Stimulated activated CD4-positive, alpha-beta T cell treated with anti-CD3 and anti-CD28 coated beads, Interleukin-1b, Interleukin-23, amount 100 ng/mL, for 4 hours (primary cell): Measurements from ENCODE around the gene FIZ1.
"Not testable (repeated sequence)": the region's sequence is repeated elsewhere in the genome, so short reads cannot be mapped to it uniquely, and the experiment has no call there.

ENCODE experiments used
- DNase-seq, 2 donors: peaks; one replicate each; pipeline ENCODE4 v3.0.0-alpha.2; 2020; ENCODE audit warnings: low read depth in 2 of 2

Gene FIZ1

DNA sequence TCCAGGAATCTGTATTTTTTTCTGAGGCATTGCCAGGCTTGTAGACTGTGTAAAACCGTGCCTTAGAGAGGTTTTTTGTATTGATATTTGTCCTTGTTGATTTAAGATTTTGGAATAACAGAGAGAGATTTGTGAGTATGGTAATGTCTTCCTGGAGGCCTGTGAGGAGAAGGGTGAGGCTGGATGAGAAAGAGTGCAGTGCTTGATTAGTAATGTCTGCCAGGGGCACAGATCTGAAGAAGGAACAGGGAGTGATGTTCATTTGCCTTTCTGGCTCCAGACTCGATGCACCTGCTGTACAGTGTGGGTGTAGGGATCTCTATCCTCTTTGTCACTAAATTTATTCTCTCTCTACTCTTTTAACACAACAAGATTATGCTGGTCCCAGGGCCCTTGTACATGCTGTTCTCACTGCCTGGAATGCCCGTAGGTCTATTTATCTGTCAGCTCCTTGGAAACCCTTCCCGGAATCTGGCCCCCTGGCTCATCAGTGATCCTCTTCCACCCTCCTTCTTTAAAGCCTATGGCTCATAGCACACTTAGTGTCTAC is 4.2 kb downstream of the FIZ1 start:
- DNase-seq: no peak

DNA sequence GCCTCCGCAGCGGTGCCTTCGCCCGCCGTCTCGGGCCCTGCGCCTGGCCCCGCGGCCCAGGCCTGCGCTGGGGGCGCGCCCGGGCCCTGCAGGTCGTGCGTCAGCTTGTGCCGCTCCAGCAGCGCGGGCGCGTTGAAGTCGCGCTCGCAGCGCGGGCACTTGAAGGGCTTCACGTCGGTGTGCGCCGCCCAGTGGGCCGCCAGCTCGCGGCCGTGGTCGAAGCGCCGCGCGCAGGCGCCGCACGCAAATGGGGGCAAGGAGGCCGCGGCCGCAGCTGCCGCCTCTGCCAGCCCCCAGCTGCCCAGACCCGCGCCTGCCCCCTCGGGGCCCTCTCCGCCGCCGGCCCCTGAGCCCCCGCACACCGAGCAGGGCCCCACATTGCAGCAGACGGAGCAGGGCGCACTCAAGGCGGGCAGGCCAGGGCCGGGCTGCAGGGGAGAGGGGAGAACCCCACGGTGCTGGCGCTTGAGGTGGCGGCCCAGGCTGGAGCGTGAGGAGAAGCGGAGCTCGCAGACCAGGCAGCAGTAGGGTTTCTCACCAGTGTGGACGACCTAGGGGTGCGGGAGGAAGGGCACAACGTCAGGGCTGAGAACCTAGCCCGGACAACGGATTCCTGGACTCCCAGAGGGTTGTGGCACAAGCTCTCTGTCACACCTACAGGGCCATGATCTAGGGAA is 6.1 kb downstream of the FIZ1 start:
- no peak for DNase-seq

DNA sequence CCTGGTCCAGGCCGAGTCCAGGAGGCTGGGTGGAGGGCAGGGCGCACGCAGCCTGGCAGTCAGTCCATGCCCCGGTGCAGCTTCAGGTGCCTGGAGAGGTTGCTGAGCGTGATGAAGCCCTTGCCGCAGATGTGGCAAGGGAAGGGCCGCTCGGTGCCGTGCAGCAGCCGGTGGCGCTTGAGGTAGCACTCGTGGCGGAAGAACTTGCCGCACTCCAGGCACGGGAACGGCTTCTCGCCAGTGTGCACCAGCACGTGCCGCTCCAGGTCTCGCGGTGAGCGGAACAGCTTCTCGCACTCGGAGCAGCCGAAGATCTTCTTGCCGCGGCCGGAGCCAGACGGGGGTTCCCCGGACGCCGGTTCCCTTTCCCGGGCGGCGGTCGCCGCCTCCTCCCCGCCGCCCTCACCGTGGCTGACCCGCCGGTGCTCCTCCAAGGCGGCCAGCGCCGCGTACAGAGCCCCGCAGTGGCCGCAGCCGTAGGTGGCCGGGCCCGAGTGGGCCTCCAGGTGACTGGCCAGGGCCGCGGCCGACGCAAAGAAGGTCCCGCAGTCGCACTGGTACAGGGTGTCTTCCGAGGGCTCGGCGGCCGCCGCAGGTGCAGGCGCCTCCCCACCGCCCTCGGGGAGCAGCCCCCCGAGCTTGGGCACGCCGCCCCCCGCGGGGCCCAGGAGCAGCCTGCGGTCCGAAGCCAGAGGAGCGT is 6.8 kb downstream of the FIZ1 start:
- DNase-seq: no peak

DNA sequence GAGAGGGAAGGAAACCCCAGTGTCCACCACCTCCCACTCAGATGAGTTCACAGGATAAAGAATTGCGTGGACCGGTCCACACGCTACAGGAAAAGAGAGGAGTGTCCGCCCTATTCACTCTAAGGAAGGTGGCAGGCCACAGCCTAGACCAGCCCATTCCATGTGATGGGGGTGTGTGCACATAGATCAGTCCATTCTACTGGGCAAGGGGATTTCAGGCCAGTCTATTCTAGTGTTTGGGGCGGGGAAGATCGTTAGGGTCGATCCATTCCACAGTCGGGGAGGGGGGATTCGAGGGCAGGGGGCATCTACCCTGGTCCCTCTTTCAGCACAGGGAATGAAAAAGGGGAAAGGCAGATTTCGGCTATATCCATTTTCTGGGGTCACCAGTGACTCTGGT is 7.8 kb downstream of the FIZ1 start:
- DNase-seq: no peak

DNA sequence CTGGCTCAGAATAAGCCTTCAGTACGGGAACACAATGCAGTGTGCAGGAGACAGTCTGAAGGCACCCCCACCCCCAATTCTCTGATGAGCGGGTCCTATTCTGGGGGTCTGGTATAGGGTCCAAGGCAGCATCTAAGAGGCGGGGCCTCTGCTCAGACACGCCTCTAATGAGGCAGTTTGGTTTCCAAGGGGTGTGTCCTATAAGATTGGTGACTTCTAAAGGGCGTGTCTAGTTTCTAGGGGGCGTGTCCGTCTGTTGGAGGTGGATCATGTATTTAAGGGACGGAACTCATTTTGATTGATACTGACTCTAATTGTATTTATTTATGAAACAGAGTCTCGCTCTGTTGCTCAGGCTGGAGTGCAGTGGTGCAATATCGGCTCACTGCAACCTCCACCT is 8.7 kb downstream of the FIZ1 start:
- DNase-seq: no peak

DNA sequence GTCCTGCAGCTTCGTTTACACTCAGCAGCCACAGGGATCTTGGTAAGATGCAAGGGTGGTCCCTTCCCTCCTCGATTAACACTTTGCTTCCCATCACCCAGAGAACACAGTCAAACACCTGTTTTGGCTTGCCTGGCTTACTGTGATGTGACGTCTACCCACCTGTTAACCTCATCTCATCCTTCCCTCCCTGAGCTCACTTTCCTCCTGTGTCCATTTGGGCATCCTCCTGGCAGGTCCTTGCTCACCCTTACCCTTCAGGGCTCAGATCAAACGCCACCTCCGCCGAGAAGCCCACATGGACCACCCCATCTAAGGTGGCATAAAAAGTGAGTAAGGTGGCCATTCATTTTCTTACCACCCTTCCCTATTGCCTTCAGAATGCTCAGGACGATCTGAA is 9.2 kb downstream of the FIZ1 start:
- DNase-seq: no peak

DNA sequence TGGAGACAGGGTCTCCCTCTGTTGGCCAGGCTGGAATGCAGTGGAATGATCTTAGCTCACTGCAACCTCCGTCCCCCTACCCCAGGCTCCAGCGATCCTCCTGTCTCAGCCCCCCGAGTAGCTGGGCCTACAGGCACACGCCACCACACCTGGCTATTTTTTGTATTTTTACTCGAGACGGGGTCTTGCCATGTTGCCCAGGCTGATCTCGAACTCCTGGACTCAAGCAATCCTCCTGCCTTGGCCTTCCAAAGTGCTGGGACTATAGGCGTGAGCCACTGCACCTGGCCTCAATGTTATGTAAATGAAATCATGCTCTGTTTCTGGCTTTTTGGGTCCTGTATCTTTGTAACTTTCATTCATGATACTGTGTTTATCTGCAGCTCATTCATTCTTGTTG is 10.6 kb downstream of the FIZ1 start:
- no peak for DNase-seq

DNA sequence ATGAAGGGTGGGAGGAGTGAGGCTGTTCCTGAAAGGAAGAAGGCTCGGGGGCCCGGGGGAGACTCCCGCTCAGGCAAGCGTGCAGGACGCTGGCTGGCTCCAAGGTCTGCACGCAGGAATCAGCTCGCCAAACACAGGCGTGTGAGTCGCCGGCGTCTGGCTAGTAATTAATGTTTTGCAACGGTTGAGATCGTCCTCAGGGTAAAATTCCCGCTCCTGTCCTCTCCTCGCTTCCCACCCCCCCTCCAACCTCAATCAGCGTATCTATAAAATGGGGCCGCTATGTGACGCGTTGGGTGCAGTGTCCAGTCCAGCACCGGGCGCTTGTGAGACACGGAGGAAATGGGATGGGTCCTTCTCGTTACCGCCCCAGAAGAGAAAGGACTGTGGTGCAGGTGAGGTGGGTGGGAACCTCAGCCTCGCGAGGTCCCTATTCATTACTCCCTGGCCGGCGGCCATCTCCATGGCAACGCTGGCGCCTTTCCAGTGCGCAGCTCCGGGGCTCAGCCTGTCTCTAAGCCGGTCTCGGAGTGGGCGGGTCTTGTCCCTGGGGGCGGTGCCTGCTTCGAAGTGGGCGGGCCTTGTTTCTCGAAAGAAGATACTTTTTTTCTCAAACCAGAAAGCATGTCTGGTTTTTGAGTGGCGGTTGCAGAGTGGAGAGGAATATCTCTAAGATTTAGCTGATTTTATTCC is 12.2 kb downstream of the FIZ1 start:
- DNase-seq: peak; percentile 84 to 88

DNA sequence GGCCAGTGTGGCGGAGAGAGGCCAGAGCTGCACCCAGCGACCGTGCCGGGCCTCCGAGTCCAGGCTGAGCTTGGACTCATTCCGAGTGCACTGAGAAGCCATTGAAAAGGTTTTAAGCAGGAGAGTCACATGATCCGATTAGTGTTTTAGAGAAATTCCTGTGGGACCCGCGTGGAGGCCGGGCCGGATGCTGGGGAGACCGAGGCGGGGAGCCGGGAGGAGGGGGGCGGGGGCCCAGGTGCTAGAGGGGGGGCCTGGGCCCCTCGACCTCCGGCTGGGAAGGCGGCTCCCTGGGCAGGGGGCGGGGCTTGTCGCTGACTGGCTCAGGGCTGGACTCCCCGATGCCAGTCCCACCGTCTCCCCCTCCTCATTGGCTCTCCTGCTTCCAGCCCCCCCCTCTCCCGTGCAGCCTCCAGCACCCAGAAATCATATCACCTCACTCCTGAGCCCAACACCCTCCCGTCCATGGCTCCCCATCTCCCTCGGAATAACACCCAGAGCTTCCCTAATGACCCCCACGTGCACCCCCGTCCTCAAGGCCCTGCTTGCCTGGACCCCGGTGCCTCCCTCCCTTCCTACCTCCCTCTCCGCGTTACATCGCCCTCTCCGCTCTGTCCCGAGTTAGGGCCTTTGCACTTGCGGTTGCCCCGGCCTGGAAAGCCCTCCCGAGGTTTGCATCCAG is 13.5 kb downstream of the FIZ1 start:
- DNase-seq: peak in 1 of 2 donors; percentile 65

DNA sequence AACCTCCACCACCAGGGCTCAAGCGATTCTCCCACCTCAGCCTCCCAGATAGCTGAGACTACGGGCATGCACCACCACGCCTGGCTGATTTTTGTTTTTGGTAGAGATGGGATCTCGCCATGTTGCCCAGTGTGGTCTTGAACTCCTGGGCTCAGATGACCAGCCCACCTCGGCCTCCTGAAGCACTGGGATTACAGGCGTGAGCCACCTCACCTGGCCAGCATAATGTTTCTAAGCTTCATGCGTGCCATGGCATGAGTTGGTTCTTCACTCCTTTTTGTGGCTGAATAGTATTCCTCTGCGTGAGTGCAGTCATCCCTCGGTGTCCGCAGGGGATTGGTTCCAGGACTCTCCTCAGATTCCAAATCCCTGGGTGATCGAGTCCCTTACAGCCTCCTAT is 14.4 kb downstream of the FIZ1 start:
- DNase-seq: no peak

DNA sequence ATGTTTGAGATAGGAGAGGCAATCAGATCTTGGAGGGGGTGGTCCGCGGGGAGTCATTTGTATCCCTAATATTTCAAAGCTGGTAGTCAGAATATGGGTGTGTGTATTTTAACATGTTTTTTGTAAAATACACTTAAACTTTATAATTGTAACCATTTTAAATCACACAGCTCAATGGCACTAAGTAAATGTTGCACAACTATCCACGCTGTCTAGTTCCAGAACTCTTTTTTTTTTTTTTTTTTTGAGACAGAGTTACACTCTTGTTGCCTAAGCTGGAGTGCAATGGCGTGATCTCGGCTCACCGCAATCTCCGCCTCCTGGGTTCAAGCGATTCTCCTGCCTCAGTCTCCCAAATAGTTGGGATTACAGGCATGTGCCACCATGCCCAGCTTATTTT is 15.4 kb downstream of the FIZ1 start:
- not testable (repeated sequence) for DNase-seq

DNA sequence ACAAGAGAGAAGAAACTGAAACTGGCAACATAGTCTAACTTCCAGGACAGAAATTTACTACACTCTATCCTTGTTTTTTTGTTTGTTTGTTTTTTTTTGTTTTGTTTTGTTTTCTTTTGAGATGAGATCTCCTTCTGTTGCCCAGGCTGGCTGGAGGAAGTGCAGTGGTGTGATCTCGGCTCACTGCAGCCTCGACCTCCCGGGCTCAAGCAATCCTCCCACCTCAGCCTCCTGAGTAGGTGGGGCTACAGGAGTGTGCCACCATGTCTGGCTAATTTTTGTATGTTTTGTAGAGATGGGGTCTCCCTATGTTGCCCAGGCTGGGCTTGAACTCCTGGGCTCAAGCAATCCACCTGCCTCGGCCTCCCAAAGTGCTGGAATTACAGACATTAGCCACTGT is 17.0 kb downstream of the FIZ1 start:
- not testable (repeated sequence) for DNase-seq

DNA sequence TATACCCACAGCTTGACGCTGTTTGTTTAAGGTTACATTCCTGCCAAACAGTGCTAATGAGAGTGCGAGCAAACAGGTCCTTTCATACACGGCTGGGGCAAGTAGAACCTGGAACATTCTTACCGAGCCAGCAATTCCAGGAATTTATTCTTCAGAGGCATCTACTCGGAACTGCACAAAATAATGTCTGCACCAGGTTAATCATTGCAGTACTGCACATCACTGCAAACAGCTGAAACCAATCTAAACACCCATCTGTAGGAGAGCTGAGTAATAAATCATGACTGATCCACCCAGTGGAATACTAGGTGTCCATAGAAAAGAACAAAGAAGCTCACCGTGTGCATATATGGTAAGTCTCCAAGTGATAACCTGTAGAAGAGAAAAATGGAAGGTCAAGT is 17.5 kb downstream of the FIZ1 start:
- no peak for DNase-seq

DNA sequence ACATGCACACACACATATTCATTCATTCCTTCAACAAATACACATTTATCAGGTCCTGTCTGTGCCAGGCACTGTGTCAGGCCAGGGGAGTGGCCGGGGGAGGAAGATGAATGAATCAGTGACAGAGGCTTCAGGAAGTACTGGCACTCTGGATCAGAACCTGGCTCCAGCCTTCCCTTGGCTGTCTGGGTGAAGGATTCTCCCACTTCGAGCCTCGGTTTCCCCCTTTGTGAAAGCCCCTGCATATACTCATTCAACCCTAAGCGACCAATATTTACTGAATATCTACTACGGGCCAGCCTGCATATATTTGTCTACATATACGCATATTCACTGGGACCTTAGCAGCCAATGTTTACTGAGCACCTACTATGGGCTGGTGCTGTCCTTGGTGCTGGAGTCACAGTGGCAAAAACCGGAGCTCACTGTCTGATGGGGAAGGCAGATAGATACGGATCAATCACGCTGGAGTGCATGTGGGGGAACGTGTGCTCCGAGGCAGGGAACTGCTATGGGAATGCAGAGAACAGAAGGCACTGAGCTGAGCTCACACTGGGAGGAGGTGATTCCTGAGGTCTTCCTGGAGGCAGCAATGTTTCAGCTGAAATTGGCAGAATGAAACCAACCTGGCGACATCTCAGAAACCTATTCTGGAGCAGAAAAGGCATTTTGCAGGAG is 18.0 kb downstream of the FIZ1 start:
- DNase-seq: no peak

DNA sequence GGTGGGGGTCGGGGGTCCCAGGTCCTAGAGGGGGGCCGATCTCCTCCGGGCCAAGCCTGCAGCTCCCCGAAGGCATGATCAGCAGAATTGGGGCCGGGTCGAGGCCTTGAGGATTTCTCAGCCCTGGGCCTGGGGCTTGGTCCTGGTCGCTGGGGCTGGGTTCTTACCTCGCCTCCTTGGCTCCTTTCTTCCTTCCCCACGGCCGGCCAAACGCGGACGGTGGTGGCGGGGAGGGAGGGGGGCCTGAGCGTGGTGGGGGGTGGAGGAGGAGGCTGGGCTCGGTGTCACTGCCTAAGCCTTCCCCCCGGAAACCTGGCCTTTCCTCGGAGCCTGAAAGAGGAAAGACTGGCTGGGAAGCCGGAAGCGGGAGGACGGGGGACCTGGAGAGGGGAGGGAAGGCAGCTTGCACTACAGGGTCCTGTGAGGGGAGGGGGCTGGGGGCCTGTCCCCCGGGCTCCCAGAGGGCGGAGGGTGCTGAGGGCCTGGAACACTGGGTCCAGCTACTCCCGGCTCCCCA is 18.6 kb downstream of the FIZ1 start, which contains the start of gene ZNF579:
Gene ZNF579, minus strand, starts transcription at position 221 of the 517 bp plus-strand sequence. CDS start 1,209 bp downstream, outside the sequence.
- DNase-seq: peak; percentile 60 to 76

DNA sequence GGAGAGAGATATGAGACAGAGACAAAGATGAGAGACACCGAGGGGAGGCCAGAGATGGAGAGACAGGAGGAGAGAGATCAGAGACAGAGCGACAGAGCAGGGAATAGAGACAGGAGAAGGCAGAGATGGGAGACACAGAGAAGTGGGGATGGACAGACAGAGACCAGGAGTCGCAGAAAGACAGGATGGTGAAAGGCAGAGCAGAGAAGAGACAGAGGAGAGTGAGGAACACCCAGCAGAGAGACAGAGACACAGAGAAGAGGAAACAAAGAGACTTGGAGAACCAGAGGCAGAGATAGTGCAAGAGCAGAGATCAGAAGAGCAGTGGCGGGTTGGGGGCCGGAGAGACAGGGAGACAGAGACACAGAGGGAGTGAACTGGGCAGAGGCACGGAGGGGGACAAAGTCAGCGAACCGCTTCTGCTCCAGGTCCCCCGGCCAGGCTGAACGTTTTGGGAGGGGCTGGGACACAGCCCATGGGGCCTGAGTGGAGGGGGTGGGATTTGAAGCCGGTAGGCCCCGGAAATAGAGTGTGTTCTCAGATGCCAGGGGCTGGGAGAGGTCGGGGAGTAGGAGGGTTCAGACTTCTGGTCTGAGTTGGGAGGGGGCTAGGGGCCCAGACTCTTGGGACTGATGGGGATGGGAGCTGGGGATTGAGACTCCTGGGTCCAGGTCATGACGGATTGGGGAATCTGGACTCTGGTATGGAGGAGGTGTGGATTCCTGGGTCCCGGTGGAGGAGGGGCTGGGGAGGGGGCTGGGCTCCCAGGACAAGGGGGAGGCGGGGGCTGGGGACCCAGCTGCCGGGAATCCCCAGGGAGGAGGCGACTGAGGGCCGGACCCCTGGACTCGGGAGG is 19.3 kb downstream of the FIZ1 start:
- no peak for DNase-seq

DNA sequence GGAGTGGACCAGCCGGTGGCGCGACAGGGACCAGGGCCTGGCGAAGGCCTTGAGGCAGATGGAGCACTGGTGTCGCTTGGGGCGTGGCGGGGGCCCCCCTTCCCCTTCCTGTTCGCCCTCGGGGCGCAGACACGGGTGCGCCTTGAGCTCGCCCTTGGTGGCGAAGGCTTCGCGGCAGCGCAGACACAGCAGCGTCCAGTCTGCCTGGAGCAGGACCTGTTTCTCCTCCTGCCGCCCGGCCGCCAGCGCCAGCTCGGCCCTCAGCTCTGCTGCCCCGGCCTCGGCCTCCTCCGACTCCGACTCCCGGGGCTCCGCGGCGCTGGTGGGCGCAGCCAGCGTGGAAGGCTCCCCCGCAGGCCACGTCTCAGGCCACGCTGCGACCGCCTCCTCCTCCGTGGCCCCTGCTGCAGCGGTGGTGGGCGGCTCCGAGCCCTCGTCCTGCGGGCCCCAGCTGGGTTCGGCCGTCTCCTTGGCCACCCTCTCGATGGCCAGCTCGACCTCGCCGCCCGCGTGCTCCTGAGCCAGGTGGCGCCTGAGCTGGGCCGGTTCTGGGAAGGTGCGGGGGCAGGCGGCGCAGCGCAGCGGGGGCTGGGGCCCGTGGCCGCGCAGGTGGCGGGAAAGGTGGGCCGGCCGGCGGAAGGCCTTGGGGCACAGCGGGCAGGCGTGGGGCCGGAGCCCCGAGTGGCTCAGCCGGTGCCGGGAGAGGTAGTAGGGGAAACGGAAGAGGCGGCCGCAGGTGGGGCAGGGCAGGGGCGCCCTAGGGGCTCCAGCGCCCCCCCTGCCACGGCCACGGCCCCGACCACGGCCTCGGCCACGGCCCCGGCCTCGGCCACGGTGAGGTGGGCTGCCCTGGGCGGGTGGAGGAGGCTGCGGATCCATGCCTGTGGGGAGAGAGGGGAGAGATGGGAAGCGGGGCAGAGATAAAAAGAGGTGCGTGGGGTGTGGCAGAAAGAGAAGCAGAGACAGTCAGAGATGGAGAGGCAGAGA is 20.3 kb downstream of the FIZ1 start:
- DNase-seq: no peak

DNA sequence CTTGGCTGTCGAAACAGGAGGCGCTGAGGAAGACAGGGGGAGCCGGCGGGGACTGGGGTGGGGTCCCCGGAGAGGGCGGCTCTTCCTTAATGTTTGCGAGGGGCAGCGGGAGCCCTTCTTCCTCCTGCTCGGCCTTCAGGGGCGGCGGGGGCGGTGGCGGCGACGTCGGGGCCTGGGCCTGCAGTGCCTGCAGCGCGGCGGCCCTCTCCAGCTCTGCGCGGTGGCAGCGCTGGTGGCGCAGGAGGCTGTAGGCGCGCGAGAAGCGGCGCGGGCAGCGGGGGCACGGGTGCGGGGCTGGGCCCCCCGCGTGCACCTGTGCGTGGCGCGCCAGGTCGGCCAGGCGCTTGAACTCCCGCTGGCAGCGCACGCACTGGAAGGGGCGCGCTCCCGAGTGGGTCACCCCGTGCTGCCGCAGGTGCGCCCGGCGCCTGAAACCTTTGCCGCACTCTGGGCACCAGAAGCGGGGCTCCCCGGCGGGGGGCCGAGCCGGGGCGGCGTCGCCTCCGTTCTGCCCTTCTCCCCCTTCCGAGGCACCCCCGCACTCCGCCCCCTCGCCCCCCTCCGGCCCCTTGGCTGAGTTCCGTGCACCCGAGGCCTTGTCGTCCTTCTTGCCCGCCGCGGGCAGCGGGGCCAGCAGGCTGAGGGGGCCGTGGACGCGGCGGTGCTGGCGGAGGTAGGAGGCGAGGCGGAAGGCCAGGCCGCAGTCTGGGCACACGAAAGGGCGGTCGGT is 21.1 kb downstream of the FIZ1 start:
- no peak for DNase-seq
